Right lung (tissue), 5 donors: ENCODE results near the gene EVI5. TPM values are rescaled to one million over a fixed set of nuclear protein-coding genes. Genes with fewer than 3 reads are reported as not detected.
"Not testable (repeated sequence)": the region's sequence is repeated elsewhere in the genome, so short reads cannot be mapped to it uniquely, and the experiment has no call there.

ENCODE experiments used
- DNase-seq, 2 donors: peaks; one replicate each; pipeline ENCODE4 v3.0.0-alpha.2; 2013
- polyA plus RNA-seq, 5 donors: library from polyadenylated mRNA; unstranded; fragments of 120-200 nt; gene quantifications; one replicate each; pipeline versions ENCODE4 v1.2.1 to v1.2.3, GENCODE V29; 2013; ENCODE audit warnings: inconsistent platforms in 1 of 5, low replicate concordance in 1 of 5; ENCODE audit not compliant: insufficient read length in 5 of 5, insufficient read depth in 1 of 5

The EVI5 gene
- polyA plus RNA-seq, 5 donors = 15.2 to 22.5 (median 21.7) TPM

GRCh38 chr1:92695104-92695503 lies 89.8 kb downstream of the EVI5 start:
- no peak for DNase-seq

DNA sequence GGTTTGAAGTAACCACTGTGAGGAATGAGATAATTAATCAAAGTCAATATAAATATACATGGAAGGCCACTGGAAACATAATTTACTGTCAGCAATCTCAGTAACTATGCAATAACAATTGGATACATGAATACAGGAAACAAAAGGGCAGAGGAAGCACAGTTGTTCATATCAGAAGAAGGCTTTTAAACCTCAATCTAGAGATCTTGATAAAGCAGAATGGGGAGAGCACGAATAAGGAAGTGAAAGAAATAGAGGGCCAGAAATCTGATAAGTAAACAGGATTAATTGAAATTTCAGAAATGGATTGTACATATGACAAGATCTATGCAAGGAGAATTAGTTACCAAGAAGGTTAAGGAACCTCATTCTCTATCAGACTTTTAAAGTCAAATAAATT lies 93.0 kb downstream of the EVI5 start:
- DNase-seq = no peak

DNA sequence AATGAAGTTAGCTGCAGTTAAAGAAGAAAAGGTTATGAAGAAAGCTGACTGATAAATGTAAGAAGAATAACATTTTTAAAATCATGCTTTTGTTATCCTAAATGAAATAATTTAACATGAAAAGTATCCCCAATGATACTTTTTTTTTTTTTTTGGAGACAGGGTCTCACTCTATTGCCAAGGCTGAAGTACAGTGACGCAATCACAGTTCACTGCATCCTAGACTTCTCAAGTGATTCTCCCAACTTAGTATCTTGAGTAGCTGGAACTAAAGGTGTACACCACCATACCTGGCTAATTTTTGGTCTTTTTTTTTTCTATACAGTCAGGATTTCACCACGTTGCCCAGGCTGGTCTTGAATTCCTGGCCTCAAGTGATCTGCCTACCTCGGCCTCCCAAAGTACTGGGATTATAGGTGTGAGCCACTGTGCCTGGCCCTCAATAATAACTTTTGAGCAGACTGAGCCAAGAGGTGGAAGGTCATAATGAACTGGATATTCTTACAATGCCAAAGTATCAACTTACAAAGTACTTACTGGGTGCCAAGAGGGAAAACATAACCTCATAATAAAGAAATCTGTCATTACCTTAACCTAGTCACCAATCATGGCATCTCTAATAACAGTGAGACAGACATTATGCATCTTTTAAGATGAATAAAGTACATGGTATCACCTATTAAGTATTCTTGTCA lies 94.5 kb downstream of the EVI5 start:
- DNase-seq = no peak

- DNase-seq = no peak
Observed at GRCh38 chr1:92679980-92680379, 104.9 kb downstream of the EVI5 start.

DNA sequence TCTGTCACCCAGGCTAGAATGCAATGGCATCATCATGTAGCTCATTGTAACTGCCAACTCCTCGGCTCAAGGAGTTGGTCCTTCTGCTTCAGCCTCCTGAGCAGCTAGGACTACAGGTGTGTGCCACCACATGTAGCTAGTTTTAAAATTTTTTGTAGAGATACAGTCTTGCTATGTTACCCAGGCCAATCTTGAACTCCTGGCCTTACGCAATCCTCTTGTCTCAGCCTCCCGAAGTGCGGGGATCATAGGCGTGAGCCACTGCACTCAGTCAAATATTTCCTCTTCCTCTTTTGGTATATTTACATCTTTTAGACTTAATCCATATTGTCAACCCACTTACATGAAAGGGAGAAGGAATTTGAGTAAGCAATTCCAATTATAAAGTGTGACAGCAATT lies 121.1 kb downstream of the EVI5 start:
- DNase-seq = no peak

GRCh38 chr1:92662048-92662447 lies 122.9 kb downstream of the EVI5 start:
- DNase-seq = no peak

- no peak for DNase-seq
Observed at GRCh38 chr1:92657701-92658100, 127.2 kb downstream of the EVI5 start.

- DNase-seq = no peak
Observed at GRCh38 chr1:92655197-92655801, 129.6 kb downstream of the EVI5 start.

GRCh38 chr1:92653605-92654381 lies 131.1 kb downstream of the EVI5 start:
- DNase-seq = no peak

DNA sequence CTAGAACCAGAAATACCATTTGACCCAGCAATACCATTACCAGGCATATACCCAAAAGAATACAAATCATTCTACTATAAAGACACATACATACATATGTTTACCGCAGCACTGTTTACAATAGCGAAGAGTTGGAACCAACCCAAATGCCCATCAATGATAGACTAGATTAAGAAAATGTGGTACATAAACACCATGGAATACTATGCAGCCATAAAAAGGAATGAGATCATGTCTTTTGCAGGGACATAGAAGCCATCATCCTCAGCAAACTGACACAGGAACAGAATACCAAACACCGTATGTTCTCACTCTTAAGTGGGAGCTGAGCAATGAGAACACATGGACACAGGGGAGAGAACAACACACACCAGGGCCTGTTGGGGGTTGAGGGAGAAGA lies 144.2 kb downstream of the EVI5 start:
- not testable (repeated sequence) for DNase-seq

DNA sequence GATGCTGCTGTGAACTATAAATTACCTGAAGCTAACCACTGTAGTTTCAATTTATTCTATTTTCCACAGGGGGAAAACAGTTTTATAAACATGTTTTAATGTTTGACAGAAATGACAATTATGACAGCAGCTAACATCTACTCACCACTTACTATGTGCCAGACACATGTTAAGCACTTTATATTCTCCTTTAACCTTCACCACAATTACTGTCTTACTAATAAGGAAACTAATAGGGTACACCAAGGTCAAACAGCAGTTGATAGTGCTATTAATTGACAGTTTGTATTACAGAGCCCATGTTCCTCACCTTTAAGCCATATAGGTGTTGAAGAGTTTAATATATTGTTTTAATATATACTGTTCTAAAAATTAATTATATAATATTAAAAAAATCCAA lies 146.4 kb downstream of the EVI5 start:
- DNase-seq = no peak

- DNase-seq = not testable (repeated sequence)
Observed at GRCh38 chr1:92635203-92635602, 149.7 kb downstream of the EVI5 start.

DNA sequence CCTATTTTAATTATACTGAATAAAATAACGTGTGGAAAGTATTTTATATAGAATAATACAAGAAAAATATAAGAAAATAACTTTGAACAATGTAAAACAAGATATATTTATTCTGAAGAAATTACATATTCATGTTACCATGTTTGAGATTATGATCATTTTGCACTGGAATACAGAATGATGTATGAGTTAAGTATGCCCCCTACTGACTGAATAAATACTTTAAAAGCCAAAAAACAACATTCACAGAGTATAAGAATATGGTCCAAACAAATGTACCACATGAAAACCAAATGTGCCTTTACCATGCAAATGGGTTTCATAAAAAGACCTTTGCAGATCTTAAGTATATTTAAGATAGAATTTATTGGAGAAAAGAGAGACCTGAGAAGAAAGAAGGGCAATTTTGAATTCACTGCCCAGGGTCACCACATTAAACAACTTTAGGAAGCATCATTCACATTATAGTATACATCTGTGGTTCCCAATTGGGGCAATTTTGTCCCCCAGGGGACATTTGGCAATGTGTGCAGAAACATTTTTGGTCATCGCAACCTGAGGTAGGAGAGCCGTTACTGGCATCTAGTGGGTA lies 161.6 kb downstream of the EVI5 start:
- no peak for DNase-seq

- no peak for DNase-seq
Observed at GRCh38 chr1:92619466-92620189, 165.3 kb downstream of the EVI5 start.

GRCh38 chr1:92601044-92601443 lies 183.9 kb downstream of the EVI5 start:
- DNase-seq = no peak

GRCh38 chr1:92599184-92599583 lies 185.7 kb downstream of the EVI5 start:
- DNase-seq = no peak

- not testable (repeated sequence) for DNase-seq
Observed at GRCh38 chr1:92589361-92589760, 195.5 kb downstream of the EVI5 start.

GRCh38 chr1:92587445-92587844 lies 197.5 kb downstream of the EVI5 start:
- no peak for DNase-seq

DNA sequence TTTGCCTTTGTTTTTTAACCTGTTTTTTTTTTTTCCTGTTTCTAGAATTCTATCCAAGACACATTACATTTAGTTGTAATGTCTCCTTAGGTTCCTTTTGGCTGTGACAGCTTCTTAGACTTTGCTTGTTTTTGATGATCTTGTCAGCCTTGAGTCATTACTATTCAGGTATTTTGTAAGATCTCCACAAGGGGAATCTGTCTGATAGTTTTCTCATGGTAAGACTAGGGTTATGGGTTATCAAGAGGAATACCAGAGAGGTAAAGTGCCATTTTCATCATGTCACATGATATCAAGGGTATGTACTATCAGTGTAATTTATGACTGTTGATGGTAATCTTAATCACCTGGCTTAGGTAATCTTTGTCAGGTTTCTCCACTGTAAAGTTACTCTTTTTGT lies 199.1 kb downstream of the EVI5 start:
- DNase-seq = no peak

DNA sequence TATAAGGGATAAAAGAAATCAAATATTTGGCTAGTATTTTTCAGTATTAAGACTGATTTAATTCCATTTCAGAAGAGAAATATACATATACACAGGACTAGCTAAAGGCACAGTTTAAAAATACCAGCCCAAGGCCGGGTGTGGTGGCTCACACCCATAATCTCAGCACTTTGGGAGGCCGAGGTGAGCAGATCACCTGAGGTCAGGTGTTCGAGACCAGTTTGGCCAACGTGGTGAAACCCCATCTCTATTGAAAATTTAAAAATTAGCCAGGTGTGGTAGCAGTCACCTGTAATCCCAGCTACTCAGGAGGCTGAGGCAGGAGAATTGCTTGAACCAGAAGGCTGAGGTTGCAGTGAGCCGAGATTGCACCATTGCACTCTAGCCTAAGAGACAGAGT lies 200.1 kb downstream of the EVI5 start:
- DNase-seq = not testable (repeated sequence)

GRCh38 chr1:92583821-92584760 lies 200.8 kb downstream of the EVI5 start:
- DNase-seq = no peak
